HG02798 (cell line): ENCODE measurements around the gene GPR135.
"Not testable (repeated sequence)": the region's sequence is repeated elsewhere in the genome, so short reads cannot be mapped to it uniquely, and the experiment has no call there.

Source experiments
- ATAC-seq: cut with Tn5 transposase; IDR thresholded peaks from one replicate; pipeline ENCODE4 v1.9.1; 2021; ENCODE audit warnings: mild to moderate bottlenecking; ENCODE audit not compliant: unreplicated experiment, poor library complexity

The GPR135 gene

GRCh38 chr14:59478540-59478939 is 13.4 kb upstream of the GPR135 start:
- no peak for ATAC-seq

- no peak for ATAC-seq
Observed at GRCh38 chr14:59475709-59476108, 10.5 kb upstream of the GPR135 start.

- ATAC-seq = no peak
Observed at GRCh38 chr14:59474172-59474571, 9.0 kb upstream of the GPR135 start.

GRCh38 chr14:59464486-59465315 is 479 bp downstream of the GPR135 start:
- ATAC-seq = peak; percentile 73

DNA sequence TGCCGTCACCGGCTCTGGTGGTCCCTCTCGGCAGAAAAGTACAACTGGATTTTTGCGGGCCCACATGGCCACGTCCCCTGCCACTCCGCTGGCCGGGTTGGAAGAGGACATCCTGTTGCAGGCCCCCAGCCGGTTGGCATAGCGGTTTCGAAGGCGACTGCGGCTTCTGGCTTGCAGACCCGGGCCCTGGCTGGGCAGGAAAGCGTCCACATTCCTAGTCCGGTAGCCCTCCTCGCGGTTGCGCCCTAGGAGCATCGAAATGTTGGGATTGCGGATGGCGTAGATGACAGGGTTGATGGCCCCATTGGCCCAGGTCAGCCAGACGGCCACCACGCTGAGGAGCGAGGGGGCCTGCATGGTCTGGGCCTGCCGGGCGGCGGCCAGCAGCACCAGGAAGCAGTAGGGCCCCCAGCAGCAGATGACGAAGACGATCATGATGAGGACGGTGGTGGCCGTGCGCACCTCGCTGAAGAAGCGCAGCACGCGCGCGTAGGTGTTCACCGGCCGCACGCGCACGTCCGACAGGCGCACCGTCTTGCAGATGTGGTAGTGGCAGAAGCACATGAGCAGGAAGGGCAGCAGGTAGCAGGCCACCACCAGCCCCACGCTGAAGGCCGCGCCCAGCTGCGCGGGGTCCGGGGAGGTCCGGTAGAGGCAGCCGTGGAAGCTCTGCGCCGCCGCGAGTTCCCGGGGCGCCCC is 1.2 kb downstream of the GPR135 start:
- peak; percentile 37 for ATAC-seq

- ATAC-seq = no peak
Observed at GRCh38 chr14:59461891-59462290, 3.3 kb downstream of the GPR135 start.

DNA sequence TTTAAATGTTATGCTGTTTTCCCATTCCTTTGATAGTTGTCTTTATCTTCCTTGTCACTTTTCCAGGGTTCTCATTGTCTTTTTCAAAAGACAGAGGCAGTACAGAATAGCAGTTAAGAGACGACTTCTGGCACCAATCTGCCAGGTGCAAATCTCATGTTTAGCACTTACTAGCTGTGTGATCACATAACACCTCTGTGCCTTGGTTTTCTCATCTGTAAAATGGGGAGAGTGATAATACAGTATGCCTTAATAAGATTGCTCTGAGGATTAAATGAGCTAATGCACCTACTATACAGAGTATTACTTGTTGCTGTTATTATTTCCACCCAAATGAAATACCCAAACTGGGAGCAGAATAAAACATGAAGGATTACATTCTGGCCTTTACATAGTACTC is 4.8 kb downstream of the GPR135 start:
- ATAC-seq = no peak

DNA sequence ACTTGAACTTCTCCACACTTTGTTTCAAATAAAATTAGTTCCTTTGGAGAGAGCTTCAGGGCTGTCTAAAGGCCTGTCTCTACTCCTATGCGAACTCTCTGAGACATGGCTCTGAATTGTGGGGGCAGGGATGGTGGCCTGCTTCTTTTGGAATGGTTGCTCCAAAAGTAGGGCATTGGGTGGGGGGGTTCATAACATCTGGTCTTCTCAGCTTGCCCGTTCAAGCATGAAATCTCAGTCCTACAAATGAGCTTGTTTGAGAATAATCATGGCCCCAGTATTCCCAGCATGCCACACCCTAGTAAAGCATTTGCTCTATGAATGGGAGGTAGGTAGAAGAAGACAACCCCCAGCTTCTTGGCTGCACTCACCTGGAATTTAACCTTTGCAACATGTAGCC is 6.7 kb downstream of the GPR135 start:
- ATAC-seq = no peak

- no peak for ATAC-seq
Observed at GRCh38 chr14:59455411-59455810, 9.8 kb downstream of the GPR135 start.

DNA sequence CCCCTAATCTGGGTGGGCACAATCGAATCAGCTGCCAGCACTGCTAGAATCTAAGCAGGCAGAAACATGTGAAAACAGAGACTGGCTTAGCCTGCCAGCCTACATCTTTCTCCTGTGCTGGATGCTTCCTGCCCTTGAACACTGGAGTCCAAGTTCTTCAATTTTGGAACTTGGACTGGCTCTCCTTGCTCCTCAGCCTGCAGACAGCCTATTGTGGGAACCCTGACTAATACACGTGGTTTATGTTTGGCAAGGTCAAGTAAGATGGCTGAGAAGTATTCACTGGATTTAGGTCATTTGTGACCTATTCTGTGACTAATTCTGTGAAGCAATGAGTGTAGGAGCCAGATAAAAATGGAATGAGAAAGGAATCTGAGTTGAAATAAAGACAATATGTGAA is 11.0 kb downstream of the GPR135 start:
- ATAC-seq = no peak

DNA sequence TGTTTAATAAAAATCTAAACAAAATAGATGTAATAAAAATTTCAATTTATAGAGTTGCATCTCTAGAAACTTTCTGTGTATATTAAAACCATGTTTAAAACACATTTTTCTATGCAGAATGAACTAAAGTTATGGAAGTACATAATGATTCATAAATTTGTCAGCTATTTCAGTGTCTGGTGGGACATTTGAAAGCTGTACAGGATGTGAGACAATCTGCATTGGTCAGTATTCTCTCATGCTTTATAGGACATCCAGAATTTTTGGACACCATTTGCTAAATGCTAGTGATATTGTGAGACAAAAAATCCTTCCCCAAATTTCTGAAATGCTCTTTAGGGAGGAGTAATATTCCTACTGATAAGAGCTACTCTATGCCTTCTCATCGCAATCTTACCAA is 13.3 kb downstream of the GPR135 start:
- ATAC-seq = no peak

DNA sequence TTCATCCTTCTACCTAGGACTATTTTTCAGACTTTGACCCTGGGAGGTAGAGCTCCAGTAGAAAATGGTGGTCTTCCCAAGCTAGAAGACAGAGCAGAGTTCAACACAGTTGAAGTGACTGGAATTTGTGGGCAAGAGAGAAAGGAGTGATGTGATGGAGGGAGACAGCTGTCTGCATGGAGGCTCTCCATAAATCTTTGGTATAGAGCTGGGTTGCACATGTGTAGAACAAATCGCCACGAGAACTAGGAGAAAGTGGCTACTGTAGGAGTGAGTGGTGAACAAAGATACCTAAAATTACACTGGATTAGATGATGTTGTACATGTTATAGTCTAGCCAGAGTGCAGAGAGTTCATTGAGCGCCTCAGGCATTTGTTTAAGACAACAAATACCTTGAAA is 14.5 kb downstream of the GPR135 start:
- no peak for ATAC-seq

GRCh38 chr14:59448673-59449072 is 16.5 kb downstream of the GPR135 start:
- not testable (repeated sequence) for ATAC-seq

DNA sequence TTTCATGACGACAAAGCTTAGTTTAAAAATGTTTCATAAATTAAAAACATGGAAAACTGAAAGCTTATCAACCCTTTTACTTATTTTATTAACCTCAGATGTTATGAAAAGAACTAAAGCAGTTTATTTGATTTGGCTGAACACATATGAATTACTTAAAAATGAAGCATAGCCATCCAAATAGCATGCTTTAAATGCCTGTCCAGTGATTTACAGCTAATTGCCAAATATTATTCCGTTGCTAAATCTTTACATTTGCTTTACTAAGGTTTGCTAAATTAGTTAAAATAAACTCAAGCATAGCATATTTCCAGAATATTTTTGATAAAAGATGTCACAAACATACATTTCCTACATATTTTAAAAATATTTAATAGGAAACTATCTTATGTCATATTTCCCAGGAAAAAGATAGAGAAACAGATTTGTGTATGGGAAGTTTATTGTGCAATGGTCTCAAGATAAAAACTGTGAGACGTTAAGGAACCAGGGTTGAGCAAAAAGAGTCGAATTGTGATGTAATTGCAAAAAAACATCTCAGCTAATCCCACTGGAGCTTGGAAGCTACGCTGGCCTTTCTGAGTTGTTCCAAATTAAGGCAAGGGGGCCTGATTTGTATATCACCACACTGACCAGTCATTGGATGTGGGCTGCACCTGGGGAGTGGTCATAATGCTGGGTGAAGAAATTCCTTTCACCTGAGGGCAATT is 25.8 kb downstream of the GPR135 start:
- ATAC-seq = no peak

GRCh38 chr14:59438195-59438647 is 27.0 kb downstream of the GPR135 start:
- ATAC-seq = no peak

DNA sequence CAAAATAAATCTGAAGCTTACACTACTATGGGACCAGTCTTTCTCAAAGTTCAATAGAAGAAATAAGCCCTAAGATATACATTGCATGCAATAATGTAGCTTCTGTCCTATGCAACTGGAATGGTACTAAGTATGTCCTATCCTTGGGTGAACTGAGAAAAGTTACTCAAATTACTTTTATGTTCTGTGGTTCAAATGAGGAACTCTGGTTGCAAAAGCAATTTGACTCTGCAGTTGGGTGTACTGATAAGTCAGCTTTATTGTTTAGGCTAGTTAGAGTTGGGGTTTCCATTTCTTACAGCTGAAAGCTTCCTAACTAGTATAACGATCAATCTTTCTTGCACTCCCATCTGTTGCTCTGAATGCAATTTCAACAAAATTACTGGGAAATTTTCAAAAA is 29.2 kb downstream of the GPR135 start:
- ATAC-seq = no peak

DNA sequence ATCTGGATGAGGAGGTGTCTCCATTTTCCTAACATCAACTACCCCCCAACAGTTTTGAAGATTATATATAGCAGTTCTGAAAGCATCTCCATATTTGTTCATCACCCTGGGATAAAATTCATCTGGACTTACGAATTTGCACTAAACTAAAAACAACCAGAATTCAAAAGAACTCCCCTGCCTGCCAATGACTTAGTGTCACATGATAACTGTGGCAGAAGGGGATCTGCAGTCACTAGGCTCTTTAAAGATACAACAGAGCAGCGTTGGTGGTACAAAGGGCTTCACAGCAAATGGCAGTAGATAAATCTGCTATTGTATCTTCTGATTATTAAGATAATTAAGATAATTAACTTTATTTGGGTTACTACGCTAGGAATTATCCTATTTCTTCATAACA is 30.1 kb downstream of the GPR135 start:
- ATAC-seq = no peak

- ATAC-seq = no peak
Observed at GRCh38 chr14:59429790-59430189, 35.4 kb downstream of the GPR135 start.

DNA sequence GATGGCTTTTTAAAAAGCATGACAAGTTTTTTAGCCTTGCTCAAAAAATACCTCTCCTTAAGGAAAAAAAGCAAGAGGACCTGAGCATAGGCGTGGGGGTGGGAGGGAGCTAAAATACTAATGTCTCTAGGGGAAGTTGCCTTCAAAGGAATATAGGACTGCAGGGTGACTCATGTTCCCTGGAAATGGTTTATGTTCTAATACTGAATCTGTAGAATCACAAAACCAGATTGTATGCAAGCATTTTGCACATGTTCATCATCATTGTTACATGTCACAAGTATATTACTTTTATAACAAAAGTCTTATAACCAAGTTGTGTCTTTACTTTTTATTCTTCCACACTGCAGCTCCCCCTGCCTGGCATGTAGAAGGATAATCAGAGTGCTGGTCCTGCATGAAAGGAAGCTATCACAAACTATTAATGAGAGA is 36.6 kb downstream of the GPR135 start:
- no peak for ATAC-seq

DNA sequence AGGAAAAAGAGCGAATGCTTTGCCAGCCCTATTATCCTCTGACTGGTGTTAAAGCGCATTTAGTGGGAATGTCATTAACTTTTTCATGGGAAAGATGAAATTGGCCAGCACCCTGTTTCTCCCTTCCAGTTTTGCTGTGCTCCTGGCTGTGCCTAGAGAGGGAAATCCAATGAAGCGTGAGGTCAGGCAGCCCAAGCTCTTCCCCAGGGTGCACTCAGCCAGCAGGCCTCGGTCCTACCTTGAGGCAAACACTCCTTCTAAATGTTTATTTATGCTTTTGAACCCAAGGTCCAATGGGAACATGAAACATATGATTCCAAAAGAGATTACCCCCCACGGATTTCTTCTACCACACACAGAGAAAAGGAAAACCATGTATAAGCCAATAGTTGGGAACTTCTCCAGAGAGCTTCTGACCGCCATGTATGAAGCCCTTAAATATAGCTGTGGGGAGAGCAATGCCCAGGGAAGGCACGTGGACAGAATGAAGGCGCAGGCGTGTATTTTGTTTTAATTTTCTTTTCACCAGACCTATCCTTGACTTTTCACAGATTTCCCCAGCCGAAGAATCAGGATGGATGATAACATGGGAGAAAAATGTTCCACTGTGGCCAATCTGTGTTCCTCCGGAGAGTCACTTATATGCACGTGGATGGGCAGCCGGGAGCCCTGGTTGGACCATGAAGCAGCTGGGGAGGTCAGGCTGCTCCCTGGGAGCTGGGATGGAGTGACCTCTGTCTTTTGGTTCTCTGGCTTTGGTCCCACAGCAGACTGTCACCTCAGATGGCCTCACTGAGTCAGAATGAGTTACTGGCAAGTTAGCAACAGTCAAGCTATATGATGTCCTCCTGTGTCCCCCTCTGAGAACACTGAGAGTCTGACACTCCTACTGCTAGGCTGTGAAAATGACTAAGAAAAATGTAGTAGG is 37.3 kb downstream of the GPR135 start:
- ATAC-seq = no peak
